Glutamatergic neuron (in vitro differentiated cells): ENCODE data around the gene CHURC1. TPM values are rescaled to one million over a fixed set of nuclear protein-coding genes. Genes with fewer than 3 reads are reported as not detected.

ENCODE experiments used
- DNase-seq: peaks from one replicate; pipeline ENCODE4 v3.0.0; 2022
- H3K27ac Mint-ChIP-seq: one replicate; pipeline ENCODE4 v1.8.0; 2020; ENCODE audit warnings: mild to moderate bottlenecking, mixed read lengths, inconsistent platforms; ENCODE audit not compliant: unreplicated experiment
- H3K27me3 Mint-ChIP-seq: one replicate; pipeline ENCODE4 v1.8.0; 2020; ENCODE audit warnings: mild to moderate bottlenecking, moderate library complexity, mixed read lengths, inconsistent platforms; ENCODE audit not compliant: unreplicated experiment
- H3K36me3 Mint-ChIP-seq: one replicate; pipeline ENCODE4 v1.8.0; 2020; ENCODE audit warnings: mild to moderate bottlenecking, mixed read lengths, inconsistent platforms; ENCODE audit not compliant: unreplicated experiment
- H3K4me1 Mint-ChIP-seq: one replicate; pipeline ENCODE4 v1.8.0; 2020; ENCODE audit warnings: mild to moderate bottlenecking, low read depth, mixed read lengths, inconsistent platforms; ENCODE audit not compliant: unreplicated experiment
- H3K4me3 Mint-ChIP-seq: one replicate; pipeline ENCODE4 v1.8.0; 2020; ENCODE audit warnings: mild to moderate bottlenecking, mixed read lengths, inconsistent platforms; ENCODE audit not compliant: unreplicated experiment
- H3K9me3 Mint-ChIP-seq: one replicate; pipeline ENCODE4 v1.8.0; 2020; ENCODE audit warnings: mild to moderate bottlenecking, moderate library complexity, mixed read lengths, inconsistent platforms; ENCODE audit not compliant: unreplicated experiment
- CTCF ChIP-seq: fragments of 200-600 bp; sonication (generic); IDR thresholded peaks from one replicate; pipeline ENCODE4 v1.5.0; 2021; ENCODE audit not compliant: partially characterized antibody, unreplicated experiment
- total RNA-seq: library from RNA; stranded (reverse); fragmentation: NEBNext Ultra II Directional; extraction: Animal tissue kit (Norgen Biotek cat#: 25700); gene quantifications from one replicate; pipeline ENCODE4 v1.2.1, GENCODE V29; 2021; ENCODE audit not compliant: unreplicated experiment

Gene CHURC1
- total RNA-seq, 1 donor from 2014 or later, result 40.6 TPM

GRCh38 chr14:64963611-64964010 lies 49.4 kb downstream of the CHURC1 start:
- peaks cover 4% of the 10 kb centered on the region for H3K36me3 Mint-ChIP-seq
- peaks cover 15% of the 10 kb centered on the region for H3K4me1 Mint-ChIP-seq
- no peak overlapping the region for H3K4me3 Mint-ChIP-seq
- H3K27me3 Mint-ChIP-seq, result peaks cover 4% of the 10 kb centered on the region
- no peak for TF ChIP-seq CTCF
- H3K9me3 Mint-ChIP-seq, result peaks cover 2% of the 10 kb centered on the region
- DNase-seq, result no peak
- H3K27ac Mint-ChIP-seq, result no peak overlapping the region

GRCh38 chr14:64965356-64966000 lies 51.2 kb downstream of the CHURC1 start:
- H3K36me3 Mint-ChIP-seq, result peaks cover 4% of the 10 kb centered on the region
- no peak for TF ChIP-seq CTCF
- H3K27ac Mint-ChIP-seq, result no peak overlapping the region
- no peak for DNase-seq
- H3K27me3 Mint-ChIP-seq, result peaks cover 10% of the 10 kb centered on the region
- H3K4me3 Mint-ChIP-seq, result peak overlapping the region; percentile 14
- peaks cover 22% of the 10 kb centered on the region for H3K4me1 Mint-ChIP-seq
- peaks cover 2% of the 10 kb centered on the region for H3K9me3 Mint-ChIP-seq

GRCh38 chr14:64966976-64967375 lies 52.7 kb downstream of the CHURC1 start:
- no peak for TF ChIP-seq CTCF
- no peak for DNase-seq
- peaks cover 25% of the 10 kb centered on the region for H3K4me1 Mint-ChIP-seq
- peaks cover 2% of the 10 kb centered on the region for H3K9me3 Mint-ChIP-seq
- H3K36me3 Mint-ChIP-seq, result peaks cover 4% of the 10 kb centered on the region
- no peak overlapping the region for H3K27ac Mint-ChIP-seq
- peak overlapping the region; percentile 47 for H3K4me3 Mint-ChIP-seq
- peaks cover 10% of the 10 kb centered on the region for H3K27me3 Mint-ChIP-seq

GRCh38 chr14:64968167-64968566 lies 53.9 kb downstream of the CHURC1 start:
- Mint-ChIP-seq H3K4me3 (peak overlapping the region; percentile 72), H3K9me3 (peaks cover 2% of the 10 kb centered on the region), H3K27ac (peak overlapping the region; percentile 90), H3K27me3 (peaks cover 13% of the 10 kb centered on the region), H3K36me3 (peaks cover 4% of the 10 kb centered on the region), H3K4me1 (peaks cover 25% of the 10 kb centered on the region)
- no peak for DNase-seq
- no peak for TF ChIP-seq CTCF

GRCh38 chr14:64968651-64969050 lies 54.4 kb downstream of the CHURC1 start:
- Mint-ChIP-seq H3K4me1 (peaks cover 25% of the 10 kb centered on the region), H3K4me3 (peak overlapping the region; percentile 72)

More at GRCh38 chr14:64968651-64969050, 54.4 kb downstream of the CHURC1 start:
- TF ChIP-seq CTCF, result no peak
- Mint-ChIP-seq H3K27ac (peak overlapping the region; percentile 90), H3K9me3 (peaks cover 2% of the 10 kb centered on the region), H3K27me3 (peaks cover 13% of the 10 kb centered on the region), H3K36me3 (peaks cover 4% of the 10 kb centered on the region)
- DNase-seq, result no peak
